CD4-positive, alpha-beta T cell treated with Interferon alpha-2 for 1 hour (primary cell): ENCODE results near the gene ZFYVE9.
"Not testable (repeated sequence)": the region's sequence is repeated elsewhere in the genome, so short reads cannot be mapped to it uniquely, and the experiment has no call there.

Source experiments
- DNase-seq, 2 donors: peaks; one replicate each; pipeline ENCODE4 v3.0.0-alpha.2; 2020 to 2022

The ZFYVE9 gene

DNA sequence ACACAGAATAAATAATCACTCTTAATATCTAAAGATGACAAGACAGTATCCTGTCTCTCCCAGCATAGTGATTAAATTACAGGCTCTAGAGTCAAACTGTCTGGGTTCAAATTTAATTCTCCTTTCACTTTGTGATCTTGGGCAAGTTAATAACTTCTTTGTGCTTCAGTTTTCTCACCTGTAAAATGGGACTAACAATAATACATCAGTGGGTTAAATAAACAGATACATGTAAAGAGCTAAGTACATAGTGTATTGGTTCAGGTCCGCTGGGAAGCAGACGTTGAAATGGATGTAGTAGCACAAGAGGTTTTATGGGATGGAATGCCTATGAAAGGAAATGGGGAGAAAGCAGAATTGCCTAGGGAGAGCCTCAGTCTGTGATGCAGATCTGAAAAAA is 10.7 kb downstream of the ZFYVE9 start:
- DNase-seq: no peak

- DNase-seq: no peak
Measured at GRCh38 chr1:52153010-52153409, 11.1 kb downstream of the ZFYVE9 start.

GRCh38 chr1:52153898-52154297 is 12.0 kb downstream of the ZFYVE9 start:
- DNase-seq: no peak

DNA sequence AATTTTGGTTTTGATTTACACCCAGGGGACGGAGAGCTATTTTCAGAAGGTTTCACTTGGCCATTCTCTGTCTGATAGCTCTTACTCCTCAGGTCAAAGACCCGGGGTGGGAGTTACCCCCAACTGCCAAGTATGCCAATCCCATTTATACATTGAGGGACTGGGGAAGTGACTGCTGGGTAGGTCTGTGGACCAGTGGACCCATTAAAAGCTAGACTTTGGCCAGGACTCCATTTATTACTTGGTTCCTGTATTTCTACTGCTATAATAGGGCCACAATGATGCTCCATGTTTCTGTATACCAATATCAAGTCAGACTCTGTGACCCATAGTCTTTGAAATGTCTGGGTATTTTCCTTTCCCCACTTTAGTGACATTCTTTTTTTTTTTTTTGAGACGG is 14.6 kb downstream of the ZFYVE9 start:
- no peak for DNase-seq

- no peak for DNase-seq
Measured at GRCh38 chr1:52157582-52157981, 15.7 kb downstream of the ZFYVE9 start.

GRCh38 chr1:52158218-52158617 is 16.3 kb downstream of the ZFYVE9 start:
- DNase-seq: no peak

DNA sequence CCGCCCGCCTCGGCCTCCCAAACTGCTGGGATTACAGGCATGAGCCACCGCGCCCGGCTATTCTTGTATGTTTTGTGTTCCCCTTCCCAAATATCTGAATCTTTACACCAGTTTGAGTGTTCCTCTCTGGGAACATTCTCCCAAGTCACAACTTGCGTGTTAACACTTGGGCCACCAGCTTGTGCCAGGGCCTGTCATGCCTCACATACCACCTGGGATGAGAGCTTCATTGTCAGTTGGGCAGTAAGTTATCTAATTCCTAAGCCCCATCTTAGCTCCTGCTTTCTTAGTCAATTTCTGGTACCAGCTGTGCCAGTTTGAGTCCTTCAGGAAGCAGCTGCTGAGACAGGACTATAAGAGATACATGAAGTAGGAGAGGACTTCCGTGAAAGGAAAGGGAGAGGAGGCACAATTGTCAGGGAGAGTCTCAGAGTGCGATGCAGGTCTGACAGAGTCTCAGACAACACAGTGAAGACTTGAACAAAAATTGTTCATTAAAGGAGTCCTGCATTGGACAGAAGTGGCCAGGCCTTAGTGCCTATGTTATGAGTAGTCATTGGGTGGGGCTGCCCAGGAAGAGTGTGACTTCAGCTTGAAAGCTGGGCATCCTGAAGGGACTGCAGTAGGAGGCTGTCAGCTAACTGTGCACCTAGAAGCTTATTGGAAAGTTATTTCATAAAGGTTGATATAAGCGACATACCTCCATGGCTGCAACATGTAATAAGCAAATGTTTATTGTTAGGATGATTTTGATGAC is 17.3 kb downstream of the ZFYVE9 start:
- no peak for DNase-seq

DNA sequence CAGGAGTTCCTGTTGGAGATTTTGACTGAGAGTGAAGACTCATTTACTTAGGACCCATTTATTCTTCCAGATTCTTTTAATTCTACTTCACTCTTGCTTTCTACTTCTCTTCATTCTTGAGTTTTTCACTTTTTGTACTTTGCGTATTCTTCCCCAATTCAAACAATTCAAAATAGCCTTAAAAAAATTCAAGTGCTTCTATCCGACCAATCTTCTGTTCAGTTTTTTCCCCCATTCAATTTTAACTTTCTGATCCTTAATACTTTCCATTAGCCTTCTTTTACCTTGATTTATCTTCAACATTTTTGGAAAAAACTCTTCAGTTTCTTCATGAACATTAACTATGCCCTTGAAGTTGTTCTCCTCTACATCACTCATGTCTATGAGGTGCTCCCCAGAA is 21.1 kb downstream of the ZFYVE9 start:
- no peak for DNase-seq

DNA sequence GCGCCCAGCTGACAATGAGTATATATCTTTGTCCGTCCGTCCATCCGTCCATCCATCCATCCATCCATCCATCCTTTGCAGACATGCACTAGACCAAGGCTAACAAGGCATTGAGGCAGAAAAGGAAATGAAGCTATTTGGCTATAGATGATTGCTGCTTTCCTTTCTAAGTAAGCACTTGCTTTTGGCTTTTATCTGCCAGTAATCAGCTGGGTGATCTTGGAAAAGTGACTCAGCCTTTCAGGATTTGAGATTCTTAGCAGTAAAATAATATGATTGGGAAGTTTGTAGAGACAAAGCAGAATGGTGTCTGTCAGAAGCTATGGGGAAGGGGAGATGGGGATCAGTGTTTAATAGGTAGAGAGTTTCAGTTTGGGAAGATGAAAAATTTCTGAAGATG is 22.7 kb downstream of the ZFYVE9 start:
- DNase-seq: no peak

DNA sequence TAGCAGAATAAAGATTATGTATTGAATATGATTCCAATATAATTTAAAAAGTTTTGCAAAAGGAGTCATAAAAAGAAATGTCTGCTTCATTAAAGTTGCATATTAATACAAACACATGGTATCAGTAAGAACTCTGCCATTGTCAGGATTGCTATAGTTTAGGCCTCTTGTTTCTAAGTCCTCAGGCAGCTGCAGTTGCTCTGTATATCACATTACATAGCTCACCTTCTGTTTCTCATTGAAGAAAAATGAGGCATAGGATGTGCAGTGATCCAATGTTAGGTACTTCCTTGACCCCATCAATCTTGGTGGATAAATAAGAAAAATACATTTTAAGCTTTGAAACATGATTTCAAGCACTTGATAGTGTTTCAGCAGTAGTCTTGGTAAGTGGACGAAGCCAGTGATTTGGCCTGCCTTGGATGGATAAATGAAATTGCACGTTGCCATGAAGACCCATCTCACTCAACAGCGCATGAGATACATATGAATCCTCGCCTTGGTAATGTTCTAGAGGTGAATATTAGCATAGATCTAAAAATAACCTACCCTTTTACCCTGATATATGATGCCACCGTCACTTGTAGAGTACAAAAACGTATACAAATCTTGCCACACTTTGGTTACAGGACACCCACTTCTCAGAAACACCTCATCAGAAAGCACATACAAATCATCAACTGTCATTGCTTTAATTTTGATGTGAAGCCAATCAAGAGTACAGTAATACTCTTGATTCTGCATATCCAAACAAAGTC is 25.3 kb downstream of the ZFYVE9 start:
- DNase-seq: no peak

DNA sequence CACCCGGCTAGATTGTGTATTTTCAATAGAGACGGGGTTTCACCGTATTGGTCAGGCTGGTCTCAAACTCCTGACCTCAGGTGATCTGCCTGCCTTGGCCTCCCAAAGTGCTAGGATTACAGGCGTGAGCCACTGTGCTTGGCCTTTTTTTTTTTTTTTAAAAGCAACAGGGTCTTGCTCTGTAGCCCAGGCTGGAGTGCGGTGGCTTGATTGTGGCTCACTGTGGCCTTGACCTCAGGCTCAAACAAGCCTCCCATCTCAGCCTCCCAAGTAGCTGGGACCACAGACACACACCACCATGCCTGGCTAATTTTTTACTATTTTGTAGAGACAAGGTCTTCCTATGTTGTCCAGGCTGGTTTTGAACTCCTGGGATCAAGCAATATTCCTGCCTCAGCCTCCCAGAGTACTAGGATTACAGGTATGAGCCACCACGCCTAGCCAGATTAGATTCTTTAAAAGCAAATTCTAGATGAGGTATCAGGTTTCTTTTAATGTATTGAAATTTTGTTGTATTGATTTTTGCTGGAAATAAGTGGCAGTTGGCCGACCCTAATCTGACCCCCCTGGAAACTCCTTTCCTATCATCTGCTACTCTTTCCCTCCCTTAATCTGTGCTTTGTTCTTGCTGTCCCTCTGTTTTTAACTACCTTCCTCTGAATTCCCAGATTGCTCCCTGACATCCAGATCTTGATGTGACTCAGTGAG is 26.6 kb downstream of the ZFYVE9 start:
- no peak for DNase-seq

- DNase-seq: not testable (repeated sequence)
Measured at GRCh38 chr1:52171149-52171548, 29.3 kb downstream of the ZFYVE9 start.

- no peak for DNase-seq
Measured at GRCh38 chr1:52179073-52179472, 37.2 kb downstream of the ZFYVE9 start.

- no peak for DNase-seq
Measured at GRCh38 chr1:52180176-52180575, 38.3 kb downstream of the ZFYVE9 start.

DNA sequence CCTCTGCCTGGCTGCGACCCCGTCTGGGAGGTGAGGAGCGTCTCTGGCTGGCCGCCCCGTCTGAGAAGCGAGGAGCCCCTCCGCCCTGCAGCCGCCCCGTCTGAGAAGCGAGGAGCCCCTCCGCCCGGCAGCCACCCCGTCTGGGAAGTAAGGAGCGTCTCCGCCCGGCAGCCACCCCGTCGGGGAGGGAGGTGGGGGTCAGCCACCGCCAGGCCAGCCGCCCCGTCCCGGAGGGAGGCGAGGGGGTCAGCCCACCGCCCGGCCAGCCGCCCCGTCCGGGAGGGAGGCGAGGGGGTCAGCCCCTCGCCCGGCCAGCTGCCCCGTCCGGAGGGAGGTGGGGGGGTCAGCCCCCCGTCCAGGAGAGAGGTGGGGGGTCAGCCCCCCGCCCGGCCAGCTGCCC is 39.9 kb downstream of the ZFYVE9 start:
- not testable (repeated sequence) for DNase-seq

DNA sequence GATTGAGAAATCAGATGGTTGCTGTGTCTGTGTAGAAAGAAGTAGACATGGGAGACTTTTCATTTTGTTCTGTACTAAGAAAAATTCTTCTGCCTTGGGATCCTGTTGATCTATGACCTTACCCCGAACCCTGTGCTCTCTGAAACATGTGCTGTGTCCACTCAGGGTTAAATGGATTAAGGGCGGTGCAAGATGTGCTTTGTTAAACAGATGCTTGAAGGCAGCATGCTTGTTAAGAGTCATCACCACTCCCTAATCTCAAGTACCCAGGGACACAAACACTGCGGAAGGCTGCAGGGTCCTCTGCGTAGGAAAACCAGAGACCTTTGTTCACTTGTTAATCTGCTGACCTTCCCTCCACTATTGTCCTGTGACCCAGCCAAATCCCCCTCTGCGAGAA is 40.4 kb downstream of the ZFYVE9 start:
- DNase-seq: not testable (repeated sequence)

- DNase-seq: no peak
Measured at GRCh38 chr1:52182874-52183400, 41.0 kb downstream of the ZFYVE9 start.

GRCh38 chr1:52186449-52186848 is 44.6 kb downstream of the ZFYVE9 start:
- DNase-seq: no peak

- DNase-seq: no peak
Measured at GRCh38 chr1:52189898-52190480, 48.1 kb downstream of the ZFYVE9 start.

- DNase-seq: no peak
Measured at GRCh38 chr1:52190500-52191252, 48.8 kb downstream of the ZFYVE9 start.

- DNase-seq: no peak
Measured at GRCh38 chr1:52191395-52191965, 49.6 kb downstream of the ZFYVE9 start.

- no peak for DNase-seq
Measured at GRCh38 chr1:52192024-52192423, 50.1 kb downstream of the ZFYVE9 start.
